Measurements from ENCODE around the gene PARP3.

Gene PARP3

GRCh38 chr3:51937611-51938450, 4.3 kb upstream of the PARP3 start:
- Histone ChIP-seq H3K9me3 (ENCODE audit: low read length) (no peaks in the 10 kb centered on the region), H2AFZ (ENCODE audit: low read depth, low read length) (no peak overlapping the region), H3K27me3 (ENCODE audit: insufficient read depth, low read length) (no peaks in the 10 kb centered on the region), H3K4me3 (ENCODE audit: low read length) (no peak overlapping the region), H3K4me1 (ENCODE audit: insufficient read depth, low read length) (peaks cover 16% of the 10 kb centered on the region), H3K36me3 (ENCODE audit: insufficient read depth, low read length) (peaks cover 46% of the 10 kb centered on the region)

DNA sequence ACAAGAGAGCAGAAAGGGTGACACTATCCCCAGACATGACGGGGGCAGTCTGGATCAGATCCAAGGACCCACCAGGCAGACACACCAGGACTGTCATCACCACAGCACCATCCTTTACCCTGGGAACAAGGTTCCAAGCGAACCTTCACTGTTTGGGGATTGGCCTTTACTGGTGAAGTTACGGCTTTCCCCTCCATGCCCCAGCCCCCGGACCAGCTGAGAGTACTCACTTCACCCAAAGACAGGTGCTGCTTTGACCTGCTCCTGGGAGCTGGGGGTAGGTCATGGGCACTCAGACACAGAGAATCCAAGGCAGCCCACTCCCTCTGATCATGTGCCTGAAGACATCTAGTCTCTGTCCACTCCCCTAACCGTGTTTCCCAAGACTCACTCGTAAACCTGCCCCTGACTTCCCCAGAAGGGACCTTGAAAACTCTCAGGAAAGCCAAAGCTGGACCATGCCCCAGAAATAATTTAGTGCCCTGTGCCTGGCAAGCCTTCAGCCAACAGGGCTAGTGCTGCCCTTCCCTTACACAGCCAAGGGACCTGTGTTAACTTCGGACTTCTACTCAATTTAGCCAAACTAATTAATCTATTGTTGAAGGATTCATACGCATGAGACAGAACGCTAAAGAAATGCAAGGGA, 3.3 kb upstream of the PARP3 start:
- no peaks in the 10 kb centered on the region for H3K9me3 ChIP-seq (ENCODE audit: low read length)
- H3K4me1 ChIP-seq (ENCODE audit: insufficient read depth, low read length): peaks cover 16% of the 10 kb centered on the region
- H3K36me3 ChIP-seq (ENCODE audit: insufficient read depth, low read length): peaks cover 40% of the 10 kb centered on the region
- no peak overlapping the region for H3K4me3 ChIP-seq (ENCODE audit: low read length)
- H3K27me3 ChIP-seq (ENCODE audit: insufficient read depth, low read length): no peaks in the 10 kb centered on the region
- no peak overlapping the region for H2AFZ ChIP-seq (ENCODE audit: low read depth, low read length)

GRCh38 chr3:51940648-51941462, 1.3 kb upstream of the PARP3 start:
- Histone ChIP-seq H3K4me3 (ENCODE audit: low read length) (peak overlapping the region; percentile 80), H3K27me3 (ENCODE audit: insufficient read depth, low read length) (no peaks in the 10 kb centered on the region), H3K36me3 (ENCODE audit: insufficient read depth, low read length) (peaks cover 25% of the 10 kb centered on the region), H3K9me3 (ENCODE audit: low read length) (no peaks in the 10 kb centered on the region), H2AFZ (ENCODE audit: low read depth, low read length) (no peak overlapping the region), H3K4me1 (ENCODE audit: insufficient read depth, low read length) (peaks cover 16% of the 10 kb centered on the region)

DNA sequence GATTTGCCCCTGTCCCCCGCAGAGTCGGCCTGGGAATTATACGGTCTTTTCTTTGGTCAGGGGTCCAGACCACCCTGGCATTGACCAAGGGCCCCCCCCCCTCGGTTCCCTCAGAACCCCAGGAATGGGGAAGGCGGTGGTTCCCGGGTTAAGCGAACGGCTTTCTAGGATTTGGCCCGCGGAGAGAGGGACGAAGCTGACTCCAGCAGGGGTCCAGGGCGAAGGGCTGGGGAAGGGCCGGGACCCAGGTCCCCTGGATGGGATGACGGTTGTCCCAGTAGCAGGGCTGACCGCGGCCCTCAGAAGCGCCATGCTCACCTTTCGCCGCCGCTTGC, 733 bp upstream of the PARP3 start:
- Histone ChIP-seq H3K36me3 (ENCODE audit: insufficient read depth, low read length) (peaks cover 20% of the 10 kb centered on the region), H3K9me3 (ENCODE audit: low read length) (no peaks in the 10 kb centered on the region), H3K4me3 (ENCODE audit: low read length) (peak overlapping the region; percentile 80), H3K4me1 (ENCODE audit: insufficient read depth, low read length) (peaks cover 16% of the 10 kb centered on the region), H3K27me3 (ENCODE audit: insufficient read depth, low read length) (no peaks in the 10 kb centered on the region), H2AFZ (ENCODE audit: low read depth, low read length) (no peak overlapping the region)

GRCh38 chr3:51942603-51943450, 664 bp downstream of the PARP3 start:
- H3K4me3 ChIP-seq (ENCODE audit: low read length): peak overlapping the region; percentile 27

DNA sequence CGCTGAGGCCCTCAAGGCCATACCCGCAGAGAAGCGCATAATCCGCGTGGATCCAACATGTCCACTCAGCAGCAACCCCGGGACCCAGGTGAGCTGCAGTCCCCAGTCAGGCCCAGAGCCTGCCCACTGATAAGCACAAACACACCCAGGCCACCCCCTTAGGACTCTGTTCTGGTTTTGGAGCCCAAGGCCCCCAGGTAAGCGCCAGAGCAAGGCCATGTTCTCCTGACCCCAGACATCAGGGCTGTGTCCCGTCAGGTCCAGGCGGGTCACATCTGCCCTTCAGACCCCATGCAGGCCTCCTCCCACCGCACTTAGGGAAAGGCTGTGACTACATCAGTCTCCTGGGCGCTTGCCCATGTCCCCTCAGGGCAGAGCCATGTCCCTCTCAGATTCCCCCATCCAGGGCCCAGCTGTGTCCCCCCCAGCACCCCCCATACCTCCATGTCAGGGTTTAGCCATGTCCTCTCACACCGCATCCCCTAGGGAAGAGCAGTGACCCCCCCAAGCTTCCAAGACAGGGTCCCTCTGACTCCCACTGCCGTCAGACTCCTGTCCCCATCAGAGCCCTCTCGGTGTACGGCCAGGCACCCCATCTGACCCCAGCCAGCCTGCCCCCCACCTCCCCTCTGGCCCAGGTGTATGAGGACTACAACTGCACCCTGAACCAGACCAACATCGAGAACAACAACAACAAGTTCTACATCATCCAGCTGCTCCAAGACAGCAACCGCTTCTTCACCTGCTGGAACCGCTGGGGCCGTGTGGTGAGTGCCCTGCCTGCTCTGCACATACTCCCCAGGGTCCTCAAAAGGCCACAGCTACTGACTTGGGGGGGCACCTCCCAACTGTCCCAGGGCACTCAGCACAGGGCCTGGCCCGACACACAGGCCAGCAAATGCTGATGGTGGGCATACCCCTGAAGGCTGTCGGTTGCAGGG, 1.6 kb downstream of the PARP3 start:
- no peak overlapping the region for H3K4me3 ChIP-seq (ENCODE audit: low read length)

More at GRCh38 chr3:51942603-51943450, 664 bp downstream of the PARP3 start:
- H3K27me3 ChIP-seq (ENCODE audit: insufficient read depth, low read length): no peaks in the 10 kb centered on the region
- peak overlapping the region; percentile 55 for H2AFZ ChIP-seq (ENCODE audit: low read depth, low read length)
- peaks cover 16% of the 10 kb centered on the region for H3K4me1 ChIP-seq (ENCODE audit: insufficient read depth, low read length)
- peaks cover 8% of the 10 kb centered on the region for H3K36me3 ChIP-seq (ENCODE audit: insufficient read depth, low read length)
- H3K9me3 ChIP-seq (ENCODE audit: low read length): no peaks in the 10 kb centered on the region

GRCh38 chr3:51944451-51945021, 2.4 kb downstream of the PARP3 start:
- H3K4me3 ChIP-seq (ENCODE audit: low read length): no peak overlapping the region
- no peak overlapping the region for H2AFZ ChIP-seq (ENCODE audit: low read depth, low read length)
- H3K9me3 ChIP-seq (ENCODE audit: low read length): no peaks in the 10 kb centered on the region
- H3K4me1 ChIP-seq (ENCODE audit: insufficient read depth, low read length): peaks cover 16% of the 10 kb centered on the region
- H3K27me3 ChIP-seq (ENCODE audit: insufficient read depth, low read length): no peaks in the 10 kb centered on the region
- no peaks in the 10 kb centered on the region for H3K36me3 ChIP-seq (ENCODE audit: insufficient read depth, low read length)

More for the DNA sequence above, 1.6 kb downstream of the PARP3 start:
- no peak overlapping the region for H2AFZ ChIP-seq (ENCODE audit: low read depth, low read length)
- H3K4me1 ChIP-seq (ENCODE audit: insufficient read depth, low read length): peaks cover 16% of the 10 kb centered on the region
- H3K27me3 ChIP-seq (ENCODE audit: insufficient read depth, low read length): no peaks in the 10 kb centered on the region
- no peaks in the 10 kb centered on the region for H3K36me3 ChIP-seq (ENCODE audit: insufficient read depth, low read length)
- no peaks in the 10 kb centered on the region for H3K9me3 ChIP-seq (ENCODE audit: low read length)

DNA sequence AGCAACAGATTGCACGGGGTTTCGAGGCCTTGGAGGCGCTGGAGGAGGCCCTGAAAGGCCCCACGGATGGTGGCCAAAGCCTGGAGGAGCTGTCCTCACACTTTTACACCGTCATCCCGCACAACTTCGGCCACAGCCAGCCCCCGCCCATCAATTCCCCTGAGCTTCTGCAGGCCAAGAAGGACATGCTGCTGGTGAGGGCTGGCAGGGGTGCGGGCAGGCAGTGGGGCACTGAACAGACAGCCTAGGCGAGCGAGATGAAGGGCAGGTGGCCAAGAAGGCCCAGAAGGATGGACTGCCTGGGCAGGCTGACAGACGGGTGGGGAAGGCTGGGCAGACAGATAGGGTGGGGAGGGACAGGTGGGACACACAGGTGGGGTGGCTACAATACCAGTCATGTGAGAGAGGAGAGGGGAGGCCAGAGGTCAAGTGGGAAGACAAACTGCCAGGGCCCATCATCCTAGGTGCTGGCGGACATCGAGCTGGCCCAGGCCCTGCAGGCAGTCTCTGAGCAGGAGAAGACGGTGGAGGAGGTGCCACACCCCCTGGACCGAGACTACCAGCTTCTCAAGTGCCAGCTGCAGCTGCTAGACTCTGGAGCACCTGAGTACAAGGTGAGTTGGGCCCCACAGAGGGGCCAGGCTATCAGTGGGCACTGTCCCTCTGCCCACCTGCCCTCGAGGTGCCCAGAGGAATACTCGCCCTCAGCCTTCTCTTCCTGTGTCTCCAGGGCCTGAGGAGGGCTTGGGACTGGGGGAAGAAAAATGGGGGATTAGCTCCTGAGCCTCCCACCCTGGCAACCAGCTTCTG, 3.1 kb downstream of the PARP3 start:
- no peaks in the 10 kb centered on the region for H3K36me3 ChIP-seq (ENCODE audit: insufficient read depth, low read length)
- H3K9me3 ChIP-seq (ENCODE audit: low read length): no peaks in the 10 kb centered on the region
- no peak overlapping the region for H3K4me3 ChIP-seq (ENCODE audit: low read length)
- H3K27me3 ChIP-seq (ENCODE audit: insufficient read depth, low read length): no peaks in the 10 kb centered on the region
- peaks cover 16% of the 10 kb centered on the region for H3K4me1 ChIP-seq (ENCODE audit: insufficient read depth, low read length)
- no peak overlapping the region for H2AFZ ChIP-seq (ENCODE audit: low read depth, low read length)

GRCh38 chr3:51945926-51946705, 4.0 kb downstream of the PARP3 start:
- H3K27me3 ChIP-seq (ENCODE audit: insufficient read depth, low read length): no peaks in the 10 kb centered on the region
- peaks cover 7% of the 10 kb centered on the region for H3K4me1 ChIP-seq (ENCODE audit: insufficient read depth, low read length)
- no peaks in the 10 kb centered on the region for H3K9me3 ChIP-seq (ENCODE audit: low read length)
- H2AFZ ChIP-seq (ENCODE audit: low read depth, low read length): no peak overlapping the region
- H3K36me3 ChIP-seq (ENCODE audit: insufficient read depth, low read length): no peaks in the 10 kb centered on the region
- no peak overlapping the region for H3K4me3 ChIP-seq (ENCODE audit: low read length)

DNA sequence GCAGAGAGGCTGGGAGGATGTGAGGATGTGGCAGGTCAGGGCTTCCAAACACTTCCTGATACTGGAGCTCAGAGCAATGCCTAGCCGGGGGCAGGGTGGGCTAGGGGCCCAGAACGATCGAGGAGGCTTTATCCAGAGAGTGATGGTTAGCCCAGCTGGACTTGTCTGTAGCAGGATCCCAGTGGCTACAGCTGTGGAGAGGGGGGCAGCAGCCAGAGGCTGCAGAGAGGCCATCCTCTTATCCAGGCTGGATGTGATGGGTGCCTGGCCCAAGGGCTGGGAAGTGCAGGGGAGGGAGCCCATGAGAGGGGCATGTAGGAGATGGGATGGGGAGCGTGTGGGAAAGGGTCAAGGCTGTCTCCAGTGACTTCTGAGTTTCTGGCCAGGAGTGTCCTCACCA, 4.6 kb downstream of the PARP3 start:
- H2AFZ ChIP-seq (ENCODE audit: low read depth, low read length): no peak overlapping the region
- H3K27me3 ChIP-seq (ENCODE audit: insufficient read depth, low read length): no peaks in the 10 kb centered on the region
- H3K9me3 ChIP-seq (ENCODE audit: low read length): no peaks in the 10 kb centered on the region
- H3K36me3 ChIP-seq (ENCODE audit: insufficient read depth, low read length): no peaks in the 10 kb centered on the region
- H3K4me3 ChIP-seq (ENCODE audit: low read length): no peak overlapping the region
- peaks cover 5% of the 10 kb centered on the region for H3K4me1 ChIP-seq (ENCODE audit: insufficient read depth, low read length)

All from neuron (in vitro differentiated cells).